Activated naive CD4-positive, alpha-beta T cell treated with anti-CD3 and anti-CD28 coated beads, Interleukin-2, amount 50 U/mL, for 24 hours (primary cell): ENCODE measurements around the gene CLDN12.

Source experiments
- H3K27ac Mint-ChIP-seq: one replicate; pipeline ENCODE4 v1.8.0; 2021; ENCODE audit warnings: mild to moderate bottlenecking, mixed read lengths
- H3K27me3 Mint-ChIP-seq: one replicate; pipeline ENCODE4 v1.8.0; 2021; ENCODE audit warnings: mixed read lengths
- H3K36me3 Mint-ChIP-seq: one replicate; pipeline ENCODE4 v1.8.0; 2021; ENCODE audit warnings: mixed read lengths
- H3K4me1 Mint-ChIP-seq: one replicate; pipeline ENCODE4 v1.8.0; 2021; ENCODE audit warnings: mixed read lengths
- H3K4me3 Mint-ChIP-seq: one replicate; pipeline ENCODE4 v1.8.0; 2021; ENCODE audit warnings: mild to moderate bottlenecking, mixed read lengths
- H3K9me3 Mint-ChIP-seq: one replicate; pipeline ENCODE4 v1.8.0; 2021; ENCODE audit warnings: mixed read lengths

CLDN12 gene

DNA sequence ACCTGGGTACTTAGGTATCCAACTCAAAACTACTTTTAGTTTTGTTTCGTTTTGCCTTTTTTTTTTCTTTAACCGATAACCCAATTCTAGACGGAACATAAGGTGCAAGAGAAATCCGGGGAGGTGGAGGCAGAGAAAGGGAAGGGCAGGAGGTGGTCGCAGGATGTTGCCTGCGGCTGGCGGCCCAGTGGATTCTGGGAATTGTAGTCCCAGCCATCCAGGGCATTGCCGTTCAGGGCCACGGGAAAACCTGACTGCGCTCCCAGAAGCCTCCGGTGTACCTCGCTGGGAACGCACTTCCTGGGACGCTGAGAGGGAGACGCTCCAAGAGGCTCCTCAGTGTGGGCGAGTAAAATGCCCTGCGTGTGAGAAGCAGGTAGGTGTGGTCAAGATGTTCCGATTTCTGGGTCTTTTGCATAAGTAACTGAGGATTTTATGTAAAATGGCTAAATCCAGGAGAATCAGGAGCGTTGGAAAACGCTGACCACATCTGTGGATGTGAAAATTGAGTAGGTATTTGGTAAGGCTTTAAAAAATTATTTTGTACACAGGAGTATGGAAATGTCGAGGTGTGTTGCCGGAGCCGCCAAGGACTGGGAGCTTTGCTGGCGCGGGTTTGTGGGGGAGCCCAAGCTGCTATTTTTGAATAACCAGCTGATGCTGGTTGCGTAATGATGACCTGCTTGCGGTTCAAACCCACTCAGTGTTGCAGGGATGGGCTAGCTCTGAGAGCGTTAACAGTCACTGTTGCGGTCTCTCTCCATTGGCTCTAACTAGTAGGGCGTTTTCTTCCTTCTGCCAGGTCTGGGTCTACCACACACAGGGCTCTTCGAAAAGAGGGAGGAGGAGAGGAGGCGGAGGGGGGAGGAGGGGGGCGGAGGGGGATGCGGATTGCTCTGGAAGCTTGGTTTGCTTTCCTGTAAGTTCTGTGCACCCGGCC, at the start of gene CLDN12:
CLDN12 (plus strand) TSS at position 288 of the 940 bp plus-strand sequence. CDS start 9,216 bp downstream, outside the sequence.
- H3K9me3 Mint-ChIP-seq = peaks cover 10% of the 10 kb centered on the region
- H3K36me3 Mint-ChIP-seq = no peaks in the 10 kb centered on the region

DNA sequence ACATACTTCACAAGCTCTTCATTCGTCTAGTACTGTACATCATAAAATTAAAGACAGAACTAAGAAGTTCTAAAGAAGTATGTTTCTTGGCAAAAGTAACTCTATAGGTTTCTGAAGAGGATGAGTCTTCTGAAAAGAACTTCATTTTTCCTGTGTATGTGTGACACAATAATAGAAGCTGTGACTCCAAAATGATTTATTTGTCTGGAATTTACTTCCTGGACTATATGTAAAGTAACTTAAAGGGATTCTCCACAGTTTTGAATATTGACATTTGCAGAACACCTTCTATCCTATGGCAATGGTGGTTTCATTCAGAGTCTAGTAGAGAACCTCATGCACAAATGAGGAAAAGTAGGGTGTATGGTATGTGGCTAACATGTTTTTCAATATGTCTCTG, 19.8 kb upstream of the CLDN12 start:
- no peaks in the 10 kb centered on the region for H3K27me3 Mint-ChIP-seq
- H3K27ac Mint-ChIP-seq = no peak overlapping the region
- no peaks in the 10 kb centered on the region for H3K9me3 Mint-ChIP-seq
- peaks cover 42% of the 10 kb centered on the region for H3K36me3 Mint-ChIP-seq
- H3K4me3 Mint-ChIP-seq = no peak overlapping the region
- H3K4me1 Mint-ChIP-seq = no peaks in the 10 kb centered on the region

More for the DNA sequence above, at the start of gene CLDN12:
- Mint-ChIP-seq H3K27me3 (no peaks in the 10 kb centered on the region), H3K4me1 (peaks cover 20% of the 10 kb centered on the region), H3K27ac (peak within 1 kb of the TSS; percentile 84), H3K4me3 (peak within 1 kb of the TSS; percentile 93)

DNA sequence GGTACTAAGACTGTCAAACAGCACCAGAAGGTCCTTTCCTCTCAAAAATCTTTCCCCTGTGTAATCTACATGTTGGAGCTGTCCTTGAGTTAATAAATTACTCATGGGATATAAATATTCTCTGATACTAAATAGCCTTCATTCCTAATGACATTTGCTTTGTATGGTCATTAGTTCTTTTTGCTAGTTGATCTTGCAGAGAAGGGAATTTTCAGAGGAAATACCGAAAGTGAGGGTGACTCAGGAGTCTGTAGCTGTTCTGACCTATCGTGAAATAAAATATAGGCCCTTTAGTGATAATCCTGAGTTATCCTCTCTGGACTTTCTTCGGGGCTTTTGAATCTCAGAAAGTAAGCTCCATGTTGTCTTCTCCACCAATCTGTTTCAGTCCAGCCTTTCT, 19.4 kb upstream of the CLDN12 start:
- peaks cover 40% of the 10 kb centered on the region for H3K36me3 Mint-ChIP-seq
- no peaks in the 10 kb centered on the region for H3K9me3 Mint-ChIP-seq

DNA sequence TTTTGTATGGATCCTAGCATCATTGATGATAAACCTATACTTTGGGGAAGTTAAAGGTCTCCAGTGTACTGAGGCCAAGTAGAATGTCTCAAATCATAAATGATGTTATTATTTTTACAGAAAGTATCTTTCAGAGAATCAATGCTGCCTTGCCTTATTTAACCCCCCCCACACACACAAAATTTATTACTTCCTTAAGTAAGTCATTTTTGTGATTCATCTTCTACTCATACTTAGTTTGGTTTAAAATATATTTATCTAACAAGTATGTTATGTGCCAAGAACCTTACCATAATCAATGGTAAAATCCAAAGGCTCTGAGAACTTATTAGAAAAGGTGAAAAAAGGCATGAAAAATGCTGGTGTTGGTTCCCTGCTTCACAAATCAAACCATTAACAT, 18.8 kb upstream of the CLDN12 start:
- no peaks in the 10 kb centered on the region for H3K9me3 Mint-ChIP-seq
- no peak overlapping the region for H3K27ac Mint-ChIP-seq
- H3K27me3 Mint-ChIP-seq = no peaks in the 10 kb centered on the region
- H3K36me3 Mint-ChIP-seq = peaks cover 35% of the 10 kb centered on the region
- no peak overlapping the region for H3K4me3 Mint-ChIP-seq
- no peaks in the 10 kb centered on the region for H3K4me1 Mint-ChIP-seq

More for the DNA sequence above, 19.4 kb upstream of the CLDN12 start:
- Mint-ChIP-seq H3K27me3 (no peaks in the 10 kb centered on the region), H3K4me3 (no peak overlapping the region), H3K27ac (no peak overlapping the region), H3K4me1 (no peaks in the 10 kb centered on the region)

DNA sequence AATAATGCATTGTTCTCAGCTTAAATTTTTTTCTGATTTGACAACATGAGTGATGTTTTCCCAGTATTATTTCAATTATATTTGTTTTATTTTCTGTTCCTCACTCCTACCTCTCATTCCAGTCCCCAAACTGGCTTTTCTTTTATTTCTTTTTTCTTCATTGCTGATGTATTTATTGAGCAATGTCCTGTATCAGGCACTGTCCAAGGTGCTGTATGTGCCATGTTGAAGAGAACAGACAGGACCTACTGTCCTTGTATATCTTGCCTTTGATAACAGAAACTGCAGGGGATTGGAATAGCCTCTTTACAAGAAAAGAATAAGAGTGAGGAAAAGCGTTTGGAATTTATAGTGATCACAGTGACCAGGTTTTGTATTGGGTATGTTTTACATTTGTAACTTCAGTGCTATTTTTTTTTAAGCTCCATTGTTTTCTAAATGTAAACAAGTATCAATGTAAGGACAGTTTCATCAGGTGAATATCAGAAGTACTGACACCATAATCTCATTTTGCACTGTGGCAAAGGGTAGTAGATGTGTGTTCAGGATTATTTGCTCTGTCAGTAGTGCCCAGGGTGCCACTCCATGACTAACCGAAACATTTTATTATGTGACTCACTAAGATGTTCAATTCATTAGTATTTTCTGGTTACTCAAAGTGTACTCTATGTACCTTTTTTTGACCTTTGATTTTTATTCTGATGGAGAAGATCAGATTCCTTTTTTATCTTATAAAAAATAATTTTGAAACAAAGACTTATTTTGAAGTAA, 15.6 kb upstream of the CLDN12 start:
- H3K9me3 Mint-ChIP-seq = peaks cover 5% of the 10 kb centered on the region
- H3K27me3 Mint-ChIP-seq = no peaks in the 10 kb centered on the region
- no peak overlapping the region for H3K27ac Mint-ChIP-seq
- H3K4me3 Mint-ChIP-seq = no peak overlapping the region
- H3K4me1 Mint-ChIP-seq = no peaks in the 10 kb centered on the region
- H3K36me3 Mint-ChIP-seq = peaks cover 22% of the 10 kb centered on the region

DNA sequence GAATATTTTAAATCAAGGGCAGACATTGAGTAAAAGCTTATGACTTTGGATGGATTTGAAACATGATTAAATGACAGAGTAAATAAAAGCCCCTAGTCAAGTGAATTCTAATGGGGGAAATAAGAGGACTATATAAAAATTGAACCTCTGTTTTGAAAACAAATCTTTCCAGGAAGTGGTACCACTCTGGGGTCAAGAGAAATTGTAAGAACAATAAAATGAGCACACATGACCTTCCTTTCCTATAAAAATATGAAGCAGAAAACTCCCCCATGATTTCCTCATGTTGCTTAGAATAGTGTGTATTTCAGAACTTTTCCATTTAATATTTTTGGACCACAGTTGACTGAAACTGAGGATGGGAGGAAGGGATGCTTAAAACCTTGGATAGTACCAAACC, 12.3 kb upstream of the CLDN12 start:
- Mint-ChIP-seq H3K9me3 (peaks cover 18% of the 10 kb centered on the region), H3K27me3 (no peaks in the 10 kb centered on the region), H3K4me1 (no peaks in the 10 kb centered on the region), H3K4me3 (no peak overlapping the region), H3K27ac (no peak overlapping the region), H3K36me3 (peaks cover 12% of the 10 kb centered on the region)

DNA sequence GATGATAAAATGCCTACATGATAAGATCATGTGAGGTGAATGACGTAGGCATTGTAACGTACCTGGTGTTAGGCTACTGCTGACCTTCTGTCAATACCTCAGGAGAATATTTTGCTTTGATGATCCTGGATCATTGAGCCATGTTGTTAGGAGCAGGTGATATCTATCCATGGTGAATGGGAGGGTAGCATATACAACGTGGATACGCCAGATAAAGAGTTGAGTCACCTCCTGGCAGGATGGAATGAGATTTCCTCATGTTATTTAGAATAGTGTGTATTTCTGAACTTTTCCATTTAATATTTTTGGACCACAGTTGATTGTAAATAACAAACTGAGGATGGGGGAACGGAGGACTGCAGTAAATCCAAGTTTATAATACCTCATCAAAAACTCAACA, 11.8 kb upstream of the CLDN12 start:
- H3K9me3 Mint-ChIP-seq = peaks cover 23% of the 10 kb centered on the region
- no peak overlapping the region for H3K4me3 Mint-ChIP-seq
- H3K27me3 Mint-ChIP-seq = no peaks in the 10 kb centered on the region
- H3K36me3 Mint-ChIP-seq = peaks cover 9% of the 10 kb centered on the region
- no peaks in the 10 kb centered on the region for H3K4me1 Mint-ChIP-seq
- no peak overlapping the region for H3K27ac Mint-ChIP-seq

DNA sequence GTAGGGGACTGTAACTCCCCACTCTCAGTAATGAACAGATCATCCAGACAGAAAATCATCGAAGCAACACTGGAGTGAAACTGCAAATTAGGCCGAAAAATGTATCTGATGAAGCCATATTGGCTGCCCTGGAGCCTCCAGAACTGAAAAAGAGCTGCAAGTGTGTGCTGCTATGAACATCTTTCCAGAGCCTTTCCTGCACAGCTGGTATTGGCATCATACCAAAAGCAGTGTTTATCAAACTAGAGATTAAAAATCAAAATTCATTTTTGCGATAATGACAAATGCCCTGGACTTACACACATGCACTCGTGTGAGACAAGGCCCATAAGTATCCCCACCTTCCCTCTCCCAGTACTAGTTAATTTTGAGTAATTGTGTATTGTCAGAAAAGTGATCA, 6.8 kb upstream of the CLDN12 start:
- Mint-ChIP-seq H3K36me3 (peaks cover 4% of the 10 kb centered on the region), H3K9me3 (peaks cover 31% of the 10 kb centered on the region)

DNA sequence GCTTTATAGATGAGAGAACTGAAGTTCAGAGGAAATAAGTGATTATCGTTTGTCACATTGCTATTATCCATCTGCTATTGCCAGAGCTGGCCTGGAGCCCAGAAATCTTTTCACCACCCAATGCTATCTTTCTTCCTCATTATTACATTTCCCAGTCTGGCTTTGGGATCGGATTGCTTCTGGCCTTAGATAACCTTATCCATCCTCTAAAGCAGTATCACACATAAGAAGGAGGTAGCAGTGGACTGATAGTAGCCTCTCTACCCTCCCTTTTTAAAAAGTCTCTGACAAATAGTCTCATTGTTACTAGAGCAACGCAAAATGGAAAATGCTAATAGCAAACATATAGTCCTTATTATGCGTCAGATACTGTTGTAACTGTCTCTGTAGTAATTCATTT, 1.3 kb upstream of the CLDN12 start:
- peaks cover 2% of the 10 kb centered on the region for H3K36me3 Mint-ChIP-seq
- no peak overlapping the region for H3K4me3 Mint-ChIP-seq
- H3K9me3 Mint-ChIP-seq = peaks cover 10% of the 10 kb centered on the region
- no peak overlapping the region for H3K27ac Mint-ChIP-seq
- peaks cover 20% of the 10 kb centered on the region for H3K4me1 Mint-ChIP-seq
- H3K27me3 Mint-ChIP-seq = no peaks in the 10 kb centered on the region

More for the DNA sequence above, 6.8 kb upstream of the CLDN12 start:
- Mint-ChIP-seq H3K27me3 (no peaks in the 10 kb centered on the region), H3K4me3 (no peak overlapping the region), H3K4me1 (no peaks in the 10 kb centered on the region), H3K27ac (no peak overlapping the region)

DNA sequence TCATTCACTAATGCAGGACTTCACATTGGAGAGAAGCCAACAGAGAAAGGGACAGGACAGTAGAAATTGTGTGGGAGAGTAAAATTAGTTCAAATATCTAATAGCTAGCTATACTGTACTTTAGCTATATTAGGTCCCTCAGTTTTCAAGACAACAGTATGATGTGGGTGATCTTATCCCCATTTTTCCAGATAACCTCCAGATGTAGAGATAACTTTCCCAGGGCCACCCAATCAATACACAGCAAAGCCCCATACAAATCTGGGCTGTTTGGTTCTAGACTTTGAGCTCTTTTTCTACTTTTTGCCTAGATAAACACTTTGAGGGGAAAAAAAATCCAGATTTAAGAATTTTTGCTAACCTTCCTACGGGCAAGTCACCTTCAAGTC, 482 bp upstream of the CLDN12 start:
- Mint-ChIP-seq H3K27me3 (no peaks in the 10 kb centered on the region), H3K27ac (peak overlapping the region; percentile 43), H3K36me3 (peaks cover 2% of the 10 kb centered on the region), H3K4me3 (peak overlapping the region; percentile 93), H3K4me1 (peaks cover 20% of the 10 kb centered on the region), H3K9me3 (peaks cover 10% of the 10 kb centered on the region)

DNA sequence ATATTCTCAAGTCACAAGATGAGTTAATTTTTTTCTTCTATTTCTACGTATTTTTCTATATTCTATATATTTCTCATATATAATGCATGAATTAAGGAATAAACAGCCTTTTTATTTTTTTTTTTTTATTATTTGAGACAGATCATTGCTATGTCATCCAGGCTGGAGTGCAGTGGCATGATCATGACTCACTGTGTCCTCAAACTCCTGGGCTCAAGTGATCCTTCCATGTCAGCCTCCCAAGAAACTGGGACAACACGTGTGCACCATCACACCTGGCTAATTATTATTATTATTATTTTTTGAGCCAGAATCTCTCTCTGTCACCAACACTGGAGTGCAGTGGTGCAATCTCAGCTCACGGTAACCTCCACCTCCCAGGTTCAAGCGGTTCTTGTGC, 1.5 kb downstream of the CLDN12 start:
- H3K36me3 Mint-ChIP-seq = no peaks in the 10 kb centered on the region
- H3K27ac Mint-ChIP-seq = no peak overlapping the region

DNA sequence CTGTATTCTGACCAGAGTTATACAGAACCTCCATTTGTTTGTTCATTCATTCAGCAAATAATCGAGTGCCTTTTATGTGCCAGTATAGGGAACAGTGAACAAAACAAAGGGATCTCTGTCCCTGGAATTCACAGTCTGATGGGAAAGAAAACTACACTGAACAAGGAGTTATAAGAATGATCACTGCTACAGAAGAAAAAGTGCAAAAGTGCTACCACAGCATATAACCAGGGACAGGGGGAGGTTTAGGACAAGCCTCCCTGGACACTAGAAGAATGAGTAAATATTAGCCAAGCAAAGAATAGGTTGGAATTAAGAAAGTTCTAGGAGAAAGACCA, 4.2 kb downstream of the CLDN12 start:
- Mint-ChIP-seq H3K27ac (no peak overlapping the region), H3K27me3 (no peaks in the 10 kb centered on the region), H3K9me3 (no peaks in the 10 kb centered on the region), H3K4me3 (no peak overlapping the region), H3K36me3 (no peaks in the 10 kb centered on the region), H3K4me1 (peaks cover 19% of the 10 kb centered on the region)

More for the DNA sequence above, 1.5 kb downstream of the CLDN12 start:
- Mint-ChIP-seq H3K27me3 (no peaks in the 10 kb centered on the region), H3K4me1 (peaks cover 20% of the 10 kb centered on the region), H3K4me3 (peak overlapping the region; percentile 93), H3K9me3 (peaks cover 5% of the 10 kb centered on the region)

DNA sequence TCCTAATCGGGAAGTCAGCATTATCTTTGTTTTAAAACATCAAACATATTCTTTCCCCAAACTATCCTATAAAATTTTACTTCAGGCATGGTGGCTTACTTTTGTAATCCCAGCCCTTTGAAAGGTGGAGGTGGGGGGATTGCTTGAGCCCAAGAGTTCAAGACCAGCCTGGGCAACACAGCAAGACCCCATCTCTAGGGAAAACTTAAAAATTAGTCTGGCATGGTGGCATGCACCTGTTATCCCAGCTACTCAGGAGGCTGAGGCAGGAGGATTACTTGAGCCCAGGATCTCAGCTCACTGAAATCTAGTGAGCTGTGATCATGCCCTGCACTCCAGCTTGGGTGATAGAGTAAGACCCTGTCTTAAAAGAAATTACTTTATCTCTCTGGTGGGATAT, 4.9 kb downstream of the CLDN12 start:
- Mint-ChIP-seq H3K27me3 (no peaks in the 10 kb centered on the region), H3K27ac (no peak overlapping the region), H3K36me3 (no peaks in the 10 kb centered on the region), H3K4me1 (peaks cover 14% of the 10 kb centered on the region), H3K9me3 (no peaks in the 10 kb centered on the region), H3K4me3 (no peak overlapping the region)

DNA sequence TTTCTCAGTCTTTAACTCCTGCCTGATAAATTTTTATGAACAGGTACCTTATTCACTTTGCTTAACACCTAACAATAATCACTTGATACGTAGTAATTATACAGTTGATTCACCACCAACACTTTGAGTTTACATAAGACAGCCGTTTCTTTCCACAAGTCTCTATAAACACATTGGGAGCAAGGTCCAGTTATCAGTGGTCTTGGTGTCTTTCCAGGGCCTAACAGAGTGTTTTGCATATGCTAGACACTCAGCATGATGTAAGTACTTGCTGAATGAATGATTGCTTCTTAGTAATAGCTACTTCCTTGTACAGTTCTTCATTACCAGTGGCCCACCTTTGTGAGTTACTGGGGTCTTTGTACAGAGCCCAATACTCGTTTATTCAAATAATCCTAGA, 6.4 kb downstream of the CLDN12 start:
- H3K27ac Mint-ChIP-seq = no peak overlapping the region
- no peaks in the 10 kb centered on the region for H3K27me3 Mint-ChIP-seq
- peaks cover under 1% of the 10 kb centered on the region for H3K4me1 Mint-ChIP-seq
- H3K4me3 Mint-ChIP-seq = no peak overlapping the region
- no peaks in the 10 kb centered on the region for H3K36me3 Mint-ChIP-seq
- H3K9me3 Mint-ChIP-seq = no peaks in the 10 kb centered on the region

DNA sequence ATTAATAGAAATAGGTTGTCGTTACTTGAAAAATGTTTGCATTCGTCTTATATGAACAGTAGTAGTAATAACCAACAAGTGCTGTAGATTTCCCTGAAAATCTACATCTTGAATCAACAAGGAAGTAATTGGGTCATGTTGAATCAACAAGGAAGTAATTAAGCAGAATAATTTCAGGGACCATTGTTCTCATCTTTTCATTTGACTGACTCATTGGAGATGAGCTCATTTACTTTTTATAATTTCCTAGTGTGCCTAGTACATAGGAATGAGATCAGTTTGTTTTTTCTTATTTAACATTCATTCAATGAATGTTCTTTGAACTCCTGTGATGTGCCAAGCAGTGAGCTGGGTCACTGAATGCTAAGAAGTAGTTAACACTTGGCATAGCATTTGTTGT, 8.2 kb downstream of the CLDN12 start:
- H3K27ac Mint-ChIP-seq = no peak overlapping the region
- H3K9me3 Mint-ChIP-seq = no peaks in the 10 kb centered on the region
- H3K4me3 Mint-ChIP-seq = no peak overlapping the region
- H3K36me3 Mint-ChIP-seq = no peaks in the 10 kb centered on the region
- no peaks in the 10 kb centered on the region for H3K4me1 Mint-ChIP-seq
- peaks cover 2% of the 10 kb centered on the region for H3K27me3 Mint-ChIP-seq
